Gastroesophageal sphincter (tissue), 3 donors: ENCODE measurements around the gene RPL27.

Experiments
- CTCF ChIP-seq, 4 experiments: fragments of 200-600 bp in 2 of 4; fragments of 450-650 bp in 2 of 4; sonication (generic) in 1 of 4; IDR thresholded peaks; one replicate each; pipeline ENCODE4 v1.5.1; 2017 to 2019; ENCODE audit warnings: antibody characterized with exemption in 4 of 4, mild to moderate bottlenecking in 2 of 4, moderate library complexity in 2 of 4
- POLR2A ChIP-seq, 2 donors: fragments of 450-650 bp; IDR thresholded peaks; one replicate each; pipeline ENCODE4 v1.6.1; 2017; ENCODE audit warnings: antibody characterized with exemption in 2 of 2, mild to moderate bottlenecking in 2 of 2, moderate library complexity in 1 of 2
- POLR2AphosphoS5 ChIP-seq: sonication (generic); formaldehyde crosslinking; IDR thresholded peaks from one replicate; pipeline ENCODE4 v1.6.1; 2017; ENCODE audit warnings: antibody characterized with exemption

DNA sequence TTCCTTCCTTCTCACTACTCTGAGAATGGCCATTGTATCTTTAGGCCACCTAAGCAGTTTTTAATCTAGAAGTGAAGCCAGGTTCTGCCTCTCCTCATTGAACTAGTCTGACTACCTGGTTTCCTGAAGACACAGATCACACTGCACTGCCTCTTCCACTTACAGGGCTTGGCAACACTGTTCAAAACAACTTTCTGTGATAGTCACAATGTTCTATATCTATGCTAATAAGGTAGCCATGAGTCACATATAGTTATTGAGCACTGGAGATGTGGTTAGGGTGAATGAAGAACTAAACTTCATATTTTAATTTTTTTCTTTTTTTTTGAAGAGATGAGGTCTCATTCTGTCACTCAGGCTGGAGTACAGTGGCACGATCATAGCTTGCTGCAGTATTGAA, 53.8 kb downstream of the RPL27 start:
- no peak for TF ChIP-seq POLR2AphosphoS5
- TF ChIP-seq CTCF (IDR thresholded peaks at IDR 0.05) = no peak
- TF ChIP-seq POLR2A (IDR thresholded peaks at IDR 0.05) = no peak
